ENCODE data around the gene ATG4B. TPM values are rescaled to one million over a fixed set of nuclear protein-coding genes. Genes with fewer than 3 reads are reported as not detected.

The ATG4B gene
- total and polyA plus RNA-seq, 9 of the 15 experiments (the other 6 are each of a cell fraction or from before 2014, with no cell fraction given): 5.9 to 58.8 (median 35.6) TPM

DNA sequence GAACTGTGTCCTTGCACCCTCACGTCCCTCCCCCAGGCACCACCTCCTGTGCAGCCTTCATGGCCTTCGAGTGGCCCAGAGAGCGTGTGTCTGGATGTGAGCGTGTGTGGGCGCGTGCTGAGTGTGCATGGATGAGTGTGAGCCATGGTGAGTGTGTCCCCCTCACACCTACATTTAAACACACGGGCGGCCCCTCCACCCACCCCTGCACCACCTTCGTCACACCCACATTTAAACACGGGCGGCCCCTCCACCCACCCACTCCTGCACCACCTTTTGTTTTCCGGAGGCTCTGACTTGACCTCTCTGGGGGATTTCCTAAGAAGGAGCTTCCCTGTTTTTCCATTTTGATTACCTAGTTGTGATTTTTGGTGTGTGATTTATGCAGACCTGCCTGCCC, 31.3 kb downstream of the ATG4B start:
- H4K20me1 ChIP-seq (replicated peaks; ENCODE audit: control insufficient read depth, insufficient read depth, low read length): no peaks in the 10 kb centered on the region
- H3K36me3 ChIP-seq (ENCODE audit: control insufficient read depth, insufficient read depth, low read length): peaks cover 28% of the 10 kb centered on the region; the same call in 2 of the 3 replicates
- H3K9me1 ChIP-seq (ENCODE audit: control insufficient read depth, insufficient read depth, low read length): no peaks in the 10 kb centered on the region
- in situ Hi-C loops (cut with MboI) (no loop called here), intact Hi-C loops (cut with micrococcal nuclease) (loop anchor here (5.0 kb wide), 1 partner anchor 208 kb away; no protein-coding TSS in a partner anchor)
- no peaks in the 10 kb centered on the region for H3K27me3 ChIP-seq (ENCODE audit: control insufficient read depth in 2 of 2, insufficient read depth in 2 of 2, low read length in 2 of 2)
- peaks cover 0 to 5% of the 10 kb centered on the region in 2 experiments; a peak in 3 of 5 replicates for H3K4me1 ChIP-seq (replicated peaks in 1 of 2; ENCODE audit: control insufficient read depth in 2 of 2, insufficient read depth in 2 of 2, low read length in 2 of 2)
- H3K79me2 ChIP-seq (ENCODE audit: control insufficient read depth, insufficient read depth, low read length): no peaks in the 10 kb centered on the region
- no peak overlapping the region for H3K4me2 ChIP-seq (ENCODE audit: insufficient read depth, low read length)
- no peaks in the 10 kb centered on the region for H3K9me3 ChIP-seq (replicated peaks; ENCODE audit: control insufficient read depth, insufficient read depth, low read depth, low read length)
- no peak overlapping the region for H3K4me3 ChIP-seq
- no peak overlapping the region for H3K9ac ChIP-seq (ENCODE audit: insufficient read depth in 1 of 2, low read depth in 2 of 2, low read length in 2 of 2)
- TF ChIP-seq ATF3 (IDR thresholded peaks at IDR 0.05): no peak
- TF ChIP-seq ATF3 (CRISPR knock-in tag; conservative IDR thresholded peaks at IDR 0.05): no peak
- no peak for TF ChIP-seq TFAM (CRISPR knock-in tag; conservative IDR thresholded peaks at IDR 0.05)
- TF ChIP-seq ZZZ3 (IDR thresholded peaks at IDR 0.05): no peak
- TF ChIP-seq, protein P1, sequence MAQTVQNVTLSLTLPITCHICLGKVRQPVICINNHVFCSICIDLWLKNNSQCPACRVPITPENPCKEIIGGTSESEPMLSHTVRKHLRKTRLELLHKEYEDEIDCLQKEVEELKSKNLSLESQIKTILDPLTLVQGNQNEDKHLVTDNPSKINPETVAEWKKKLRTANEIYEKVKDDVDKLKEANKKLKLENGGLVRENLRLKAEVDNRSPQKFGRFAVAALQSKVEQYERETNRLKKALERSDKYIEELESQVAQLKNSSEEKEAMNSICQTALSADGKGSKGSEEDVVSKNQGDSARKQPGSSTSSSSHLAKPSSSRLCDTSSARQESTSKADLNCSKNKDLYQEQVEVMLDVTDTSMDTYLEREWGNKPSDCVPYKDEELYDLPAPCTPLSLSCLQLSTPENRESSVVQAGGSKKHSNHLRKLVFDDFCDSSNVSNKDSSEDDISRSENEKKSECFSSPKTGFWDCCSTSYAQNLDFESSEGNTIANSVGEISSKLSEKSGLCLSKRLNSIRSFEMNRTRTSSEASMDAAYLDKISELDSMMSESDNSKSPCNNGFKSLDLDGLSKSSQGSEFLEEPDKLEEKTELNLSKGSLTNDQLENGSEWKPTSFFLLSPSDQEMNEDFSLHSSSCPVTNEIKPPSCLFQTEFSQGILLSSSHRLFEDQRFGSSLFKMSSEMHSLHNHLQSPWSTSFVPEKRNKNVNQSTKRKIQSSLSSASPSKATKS (CRISPR knock-in tag; IDR thresholded peaks at IDR 0.05): no peak
- no peak for TF ChIP-seq STAT6 (CRISPR knock-in tag; IDR thresholded peaks at IDR 0.05)
- TF ChIP-seq ZNF232 (CRISPR knock-in tag; IDR thresholded peaks at IDR 0.05): no peak
- TF ChIP-seq, protein P2, sequence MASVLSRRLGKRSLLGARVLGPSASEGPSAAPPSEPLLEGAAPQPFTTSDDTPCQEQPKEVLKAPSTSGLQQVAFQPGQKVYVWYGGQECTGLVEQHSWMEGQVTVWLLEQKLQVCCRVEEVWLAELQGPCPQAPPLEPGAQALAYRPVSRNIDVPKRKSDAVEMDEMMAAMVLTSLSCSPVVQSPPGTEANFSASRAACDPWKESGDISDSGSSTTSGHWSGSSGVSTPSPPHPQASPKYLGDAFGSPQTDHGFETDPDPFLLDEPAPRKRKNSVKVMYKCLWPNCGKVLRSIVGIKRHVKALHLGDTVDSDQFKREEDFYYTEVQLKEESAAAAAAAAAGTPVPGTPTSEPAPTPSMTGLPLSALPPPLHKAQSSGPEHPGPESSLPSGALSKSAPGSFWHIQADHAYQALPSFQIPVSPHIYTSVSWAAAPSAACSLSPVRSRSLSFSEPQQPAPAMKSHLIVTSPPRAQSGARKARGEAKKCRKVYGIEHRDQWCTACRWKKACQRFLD (CRISPR knock-in tag; IDR thresholded peaks at IDR 0.05): no peak
- no peak for TF ChIP-seq PCBP1 (IDR thresholded peaks at IDR 0.05; ENCODE audit: low read depth, low read length, poor library complexity, severe bottlenecking)
- TF ChIP-seq TARDBP (IDR thresholded peaks at IDR 0.05): no peak
- no peak for TF ChIP-seq USF1 (CRISPR knock-in tag; IDR thresholded peaks at IDR 0.05)
- CTCF ChIA-PET (ENCODE audit: low intra/inter-chr PET ratio): no interaction called here
- no peak overlapping the region for H3K27ac ChIP-seq (ENCODE audit: extremely low read depth, low read depth, low read length)
- 86% methylated on average over 7 of the region's 12 CpGs for WGBS (ENCODE audit: insufficient coverage, low coverage, missing lambda C conversion rate)
- no peak for DNase-seq (ENCODE audit: extremely low read depth in 1 of 4, low spot score in 3 of 4)
- no TSS peak for BruUV-seq (replicated peaks)
- ATAC-seq: no peak
- no peak for FAIRE-seq
- POLR2A ChIA-PET: interaction anchor here (1.0 to 1.4 kb wide), 4 partner anchors 10 to 18 kb away, joined by 3 to 5 read pairs (median 4); partner anchors contain the start of gene DTYMK
- H2AFZ ChIP-seq (ENCODE audit: low read depth, low read length): no peak overlapping the region
